ENCODE measurements around the gene ACAP2.
"Not testable (repeated sequence)": the region's sequence is repeated elsewhere in the genome, so short reads cannot be mapped to it uniquely, and the experiment has no call there.

Gene ACAP2

DNA sequence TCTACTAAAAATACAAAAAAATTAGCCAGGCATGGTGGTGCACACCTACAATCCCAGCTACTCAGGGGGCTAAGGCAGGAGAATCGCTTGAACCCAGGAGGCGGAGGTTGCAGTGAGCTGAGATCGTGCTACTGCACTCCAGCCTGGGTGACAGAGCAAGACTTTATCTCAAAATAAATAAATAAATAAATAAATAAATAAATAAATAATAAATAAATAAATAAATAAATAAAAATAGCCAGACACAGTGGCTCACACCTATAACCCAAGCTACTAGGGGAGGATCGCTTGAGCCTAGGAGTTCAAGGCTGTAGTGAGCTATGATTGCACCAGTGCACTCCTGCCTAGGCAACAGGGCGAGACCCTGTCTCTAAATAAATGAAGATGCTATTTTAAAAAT, 152.2 kb downstream of the ACAP2 start:
- not testable (repeated sequence) for DNase-seq (ENCODE audit: low spot score)

DNA sequence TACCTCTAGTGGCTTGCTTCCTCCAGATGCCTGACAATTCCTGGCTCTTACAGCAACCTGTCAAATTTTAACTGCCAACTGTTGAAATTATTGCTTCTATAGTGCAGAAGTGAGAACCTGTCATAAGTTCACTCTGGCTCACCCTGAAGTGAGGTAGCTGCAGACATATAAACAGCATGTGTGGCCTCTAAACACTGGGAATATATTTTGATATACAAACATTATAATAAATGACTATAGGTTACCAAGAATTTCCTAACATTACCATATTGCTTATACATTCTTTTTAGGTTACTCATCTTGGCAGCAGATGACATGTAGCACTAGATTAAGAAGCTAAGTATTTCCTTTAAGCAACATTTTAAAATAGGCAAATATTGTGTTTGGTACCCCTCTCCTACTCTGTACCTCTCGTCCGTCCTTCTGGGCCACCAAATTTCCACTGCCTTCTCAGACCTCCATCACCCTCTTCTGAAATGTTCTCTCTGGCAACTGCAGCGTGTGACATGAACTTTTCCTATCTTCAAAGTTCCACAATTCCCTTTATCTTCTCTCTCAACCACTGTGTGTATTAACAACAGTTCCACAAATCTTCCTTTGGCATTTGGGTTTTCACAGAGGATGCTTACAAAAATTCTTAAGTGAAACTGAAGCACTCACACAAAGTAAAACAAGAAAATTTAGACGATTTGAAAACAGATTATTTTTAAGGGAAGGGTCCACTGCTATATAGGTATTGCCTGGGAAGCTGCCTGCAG, 156.5 kb downstream of the ACAP2 start:
- no peak for DNase-seq (ENCODE audit: low spot score)

DNA sequence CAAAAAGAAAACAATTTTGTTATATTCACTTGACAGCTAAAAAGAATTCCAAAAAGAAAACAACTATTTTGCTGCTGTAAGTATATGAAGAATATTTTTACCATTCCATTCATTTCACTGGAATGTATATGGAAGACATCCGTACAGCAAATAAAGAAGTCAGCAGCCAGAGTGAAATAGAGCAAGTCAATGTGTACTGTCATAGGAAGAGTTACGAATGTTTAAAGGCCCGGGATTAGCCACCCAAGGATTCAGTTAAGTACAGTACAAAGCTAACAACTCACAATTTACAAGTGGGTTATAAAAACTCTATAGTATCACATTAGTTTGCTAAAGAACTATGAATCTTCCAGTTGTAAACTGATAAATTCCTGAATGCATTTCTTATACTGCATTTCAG, 157.4 kb downstream of the ACAP2 start:
- no peak for DNase-seq (ENCODE audit: low spot score)

DNA sequence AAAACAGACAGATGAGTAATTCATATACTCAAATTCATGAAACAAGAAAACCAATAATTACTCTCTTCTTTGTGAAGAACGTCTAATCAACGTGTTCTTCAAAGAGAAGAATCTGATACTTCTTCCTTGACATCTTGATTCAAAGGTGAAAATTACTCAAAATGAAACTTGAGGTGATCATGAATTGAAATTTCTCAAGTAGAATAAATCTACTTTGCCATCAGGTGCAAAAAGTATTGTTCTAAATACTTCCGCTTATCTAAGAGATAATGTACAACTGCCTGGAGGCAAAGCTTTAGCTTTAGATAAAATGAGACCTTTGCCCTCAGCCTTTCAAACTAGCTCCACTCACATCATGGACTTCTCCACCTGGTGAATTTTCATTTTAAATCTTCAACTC, 158.0 kb downstream of the ACAP2 start:
- no peak for DNase-seq (ENCODE audit: low spot score)

DNA sequence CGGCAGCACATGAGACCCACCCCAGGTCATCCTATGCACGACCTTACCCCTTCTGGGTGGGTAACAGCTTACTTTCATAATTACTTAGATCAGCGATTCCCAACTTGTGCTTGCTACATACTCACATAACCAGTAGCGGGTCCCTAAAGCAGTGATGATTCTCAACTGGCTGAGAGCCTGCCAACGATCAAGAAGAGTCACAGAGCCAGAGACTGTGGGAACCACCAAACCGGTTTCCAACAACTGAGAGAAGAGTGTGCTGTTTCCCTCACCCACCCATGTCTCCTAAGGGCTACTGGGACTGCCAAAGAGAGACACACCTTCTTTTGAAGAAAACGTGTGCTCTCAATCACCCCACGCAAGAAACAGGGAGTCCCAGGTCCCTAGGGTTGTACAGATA, 159.9 kb downstream of the ACAP2 start:
- DNase-seq (ENCODE audit: low spot score) = no peak

DNA sequence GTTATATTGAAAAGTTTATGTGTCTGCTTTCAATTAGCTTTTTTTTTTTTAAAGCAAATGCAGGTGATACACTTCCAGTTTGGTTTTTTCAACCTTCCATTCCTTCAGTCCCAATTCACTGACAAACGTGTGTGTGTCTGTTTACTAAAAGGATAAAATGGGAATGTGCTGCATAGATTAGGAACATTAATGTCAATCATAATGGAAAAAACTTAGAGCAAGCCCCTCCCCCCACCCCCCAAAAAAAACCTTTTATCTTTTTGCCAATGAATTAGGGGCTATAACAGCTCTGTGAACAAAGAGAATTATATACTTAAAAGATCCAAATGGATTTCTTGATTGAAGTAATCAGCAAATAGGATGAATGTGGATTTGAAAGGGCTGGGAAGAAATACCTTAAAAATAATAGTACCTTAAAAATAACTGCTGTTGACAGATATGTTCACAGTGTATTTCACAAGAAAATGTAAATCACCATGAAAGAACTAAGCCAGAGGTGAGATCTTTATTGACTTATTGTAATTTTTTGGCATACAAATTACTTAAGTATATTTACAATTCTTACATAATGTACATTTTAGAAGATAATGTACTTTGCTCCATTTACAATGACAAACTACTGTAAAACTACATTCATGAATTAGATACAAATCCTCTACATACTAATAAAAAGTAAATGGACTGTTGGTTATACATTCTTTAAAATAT, 168.4 kb downstream of the ACAP2 start:
- no peak for DNase-seq (ENCODE audit: low spot score)

DNA sequence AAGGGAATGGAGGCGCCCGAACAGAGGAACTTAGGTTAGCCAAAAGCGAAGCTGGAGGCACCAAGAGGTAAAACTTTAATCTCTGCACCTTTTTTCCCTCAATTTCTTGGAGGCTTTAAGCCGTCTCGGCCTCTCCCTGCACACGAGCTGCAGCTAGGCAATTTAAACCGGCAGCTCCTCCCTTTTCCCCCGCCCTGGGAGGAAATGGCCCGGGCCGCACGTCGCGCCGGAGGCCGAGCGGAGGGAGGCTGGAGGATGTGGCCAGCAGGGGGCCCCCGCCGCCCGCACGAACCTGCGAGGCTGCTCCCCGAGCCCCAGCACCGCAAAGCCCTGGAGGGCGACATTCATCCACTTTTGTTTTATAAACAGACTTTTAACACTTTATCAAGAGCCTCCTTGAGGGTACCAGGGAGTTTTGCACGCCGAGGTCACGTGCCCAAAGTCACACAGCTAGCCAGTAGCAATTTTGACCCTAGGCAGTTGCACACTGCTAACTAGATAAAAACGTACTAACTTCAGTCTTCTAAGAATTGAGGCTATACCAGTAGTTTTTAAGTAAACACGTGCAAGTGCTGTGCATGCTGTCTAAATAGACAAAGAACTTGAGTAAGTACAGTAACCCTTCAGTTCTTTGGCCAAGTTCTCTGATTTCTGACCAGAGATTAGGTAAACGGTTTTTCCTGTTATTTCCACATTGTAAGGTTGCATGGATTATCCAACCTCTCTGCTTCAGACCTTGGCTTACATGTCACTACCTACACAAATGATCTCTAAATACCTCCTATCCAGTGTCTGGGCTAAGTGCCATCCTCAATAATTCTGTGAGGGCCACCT, 171.2 kb downstream of the ACAP2 start:
- DNase-seq (ENCODE audit: low spot score) = peak; percentile 95

DNA sequence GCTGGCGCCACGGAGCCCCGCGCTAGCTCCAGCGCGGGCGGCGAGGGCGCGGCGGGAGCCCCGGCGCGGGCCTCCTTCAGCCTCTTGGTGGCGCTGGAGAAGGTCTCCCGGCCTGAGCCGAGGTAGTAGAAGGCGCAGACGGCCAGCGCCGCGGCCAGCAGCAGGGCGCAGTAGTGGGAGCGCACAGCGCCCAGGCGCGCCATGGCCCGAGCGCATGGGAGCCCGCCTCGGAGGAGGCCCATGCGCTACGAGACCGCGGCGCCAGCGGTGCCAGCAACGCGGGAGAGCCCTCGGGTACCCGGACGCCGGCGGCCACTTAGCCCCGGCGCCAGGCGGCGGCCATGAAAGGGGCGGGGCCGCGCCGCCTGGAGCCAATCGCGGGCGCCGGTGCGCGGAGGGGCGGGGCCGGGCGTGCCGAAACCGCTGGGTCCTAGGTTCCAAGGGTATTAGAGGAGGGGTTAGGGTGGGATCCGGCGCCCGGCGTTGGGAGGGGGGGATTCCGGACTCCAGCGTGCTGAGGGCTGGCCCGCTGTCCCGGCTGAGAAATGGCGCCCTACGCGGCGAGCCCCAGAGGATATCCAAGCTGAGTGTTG, 171.9 kb downstream of the ACAP2 start, which contains the start of gene XXYLT1:
Gene XXYLT1, minus strand, starts transcription at position 343 of the 593 bp plus-strand sequence. Its CDS starts 101 bp downstream, at position 242.
- peak; percentile 97 for DNase-seq (ENCODE audit: low spot score)

DNA sequence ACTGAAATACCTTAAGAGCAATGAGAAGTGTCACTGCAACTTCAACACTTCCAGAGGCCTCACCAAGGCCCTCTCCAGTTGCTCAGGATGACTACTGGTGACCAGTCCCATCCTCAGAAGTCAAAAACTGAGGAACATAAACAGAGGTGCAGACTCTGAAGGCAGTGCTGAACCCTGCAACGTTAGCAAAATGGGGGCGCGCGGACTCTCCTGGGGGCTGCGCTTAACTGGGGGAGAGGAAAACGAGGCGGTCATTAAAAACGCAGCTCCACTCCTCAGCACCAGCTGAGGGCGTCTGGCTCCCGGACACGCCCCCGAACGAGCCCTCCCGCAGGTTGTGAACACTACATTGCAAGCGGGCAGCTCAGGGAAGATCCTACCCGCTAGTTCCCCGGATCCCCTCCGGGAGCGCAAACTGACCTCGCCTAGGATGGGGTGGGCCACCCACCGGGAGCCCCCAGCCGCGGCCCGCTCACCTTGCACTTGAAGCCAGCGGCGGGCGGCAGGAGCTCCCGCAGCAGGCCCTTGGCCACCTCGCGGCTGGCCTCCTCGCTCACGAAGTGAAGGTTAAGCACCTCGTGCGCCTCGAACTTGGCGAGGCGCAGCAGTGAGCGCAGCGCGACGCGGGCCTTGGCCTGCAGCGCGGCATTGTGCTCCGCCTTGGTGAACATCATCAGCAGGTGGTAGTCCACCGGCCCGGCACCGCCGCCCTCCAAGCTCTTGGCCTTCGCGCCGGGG, 172.6 kb downstream of the ACAP2 start:
- DNase-seq (ENCODE audit: low spot score) = peak; percentile 75

DNA sequence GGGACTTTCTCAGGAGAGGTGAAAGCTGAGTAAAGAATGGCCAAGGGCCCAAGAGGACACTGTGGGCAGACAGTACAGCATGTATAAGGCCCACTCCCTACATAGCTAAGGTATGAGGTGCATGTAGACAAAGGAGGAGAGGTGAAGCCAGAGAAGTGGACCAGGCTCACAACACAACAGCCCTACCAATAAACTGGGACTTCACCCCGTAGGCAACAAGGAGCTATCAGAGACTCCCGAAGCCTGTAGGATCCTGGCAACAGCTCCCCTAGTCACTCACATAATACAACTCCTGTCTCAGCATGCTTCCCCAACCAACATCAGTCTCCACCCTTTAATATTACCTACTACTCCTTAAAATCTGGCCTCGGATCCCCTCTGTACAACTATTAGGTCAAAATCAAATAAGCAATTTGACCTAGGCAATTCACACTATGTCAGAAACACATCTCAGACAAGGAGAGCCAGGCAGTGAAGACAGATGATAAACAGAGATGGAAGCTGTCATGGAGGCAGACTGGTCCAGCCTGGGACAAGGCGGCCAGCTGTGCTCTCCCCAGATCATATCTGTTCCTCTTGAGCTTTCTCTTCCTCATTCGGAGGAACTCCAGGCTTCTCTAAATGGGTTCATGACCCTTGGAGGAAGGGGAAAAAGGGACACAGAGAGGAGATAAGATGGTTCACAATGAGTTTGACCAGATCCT, 173.3 kb downstream of the ACAP2 start:
- no peak for DNase-seq (ENCODE audit: low spot score)

DNA sequence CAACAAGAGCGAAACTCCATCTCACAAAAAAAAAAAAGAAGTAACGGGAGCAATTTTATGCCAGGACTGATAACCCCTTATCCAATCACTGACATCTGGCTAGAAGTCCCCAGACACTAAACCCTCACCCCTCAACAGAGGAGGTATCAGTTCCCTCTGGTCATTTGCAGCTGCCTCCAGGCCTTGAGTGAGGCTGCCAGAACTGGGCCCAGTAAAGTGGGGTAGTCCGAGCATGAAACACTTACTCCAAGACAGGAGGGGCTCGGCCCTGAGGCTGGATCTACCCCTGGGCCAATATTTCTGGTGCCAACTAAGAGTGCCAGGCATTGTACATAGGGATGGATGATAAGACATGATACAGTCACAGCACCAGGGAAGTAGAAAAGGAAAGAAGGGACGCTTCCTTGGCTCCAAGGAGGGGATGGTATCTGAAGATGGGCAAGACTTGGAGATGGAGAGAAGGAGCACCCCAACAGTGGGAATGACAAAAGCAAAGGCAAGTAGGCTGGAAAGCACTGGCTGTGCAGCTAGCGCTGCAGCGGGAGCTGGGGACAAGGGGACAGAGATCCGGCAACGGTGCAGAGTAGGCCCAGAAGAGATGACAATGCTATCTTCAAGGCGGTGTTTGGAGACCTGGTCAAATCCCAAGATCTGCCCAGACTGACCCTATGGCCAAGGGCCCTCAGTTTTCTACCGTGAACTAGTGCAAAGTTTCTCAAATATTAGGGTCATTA, 174.1 kb downstream of the ACAP2 start:
- no peak for DNase-seq (ENCODE audit: low spot score)

DNA sequence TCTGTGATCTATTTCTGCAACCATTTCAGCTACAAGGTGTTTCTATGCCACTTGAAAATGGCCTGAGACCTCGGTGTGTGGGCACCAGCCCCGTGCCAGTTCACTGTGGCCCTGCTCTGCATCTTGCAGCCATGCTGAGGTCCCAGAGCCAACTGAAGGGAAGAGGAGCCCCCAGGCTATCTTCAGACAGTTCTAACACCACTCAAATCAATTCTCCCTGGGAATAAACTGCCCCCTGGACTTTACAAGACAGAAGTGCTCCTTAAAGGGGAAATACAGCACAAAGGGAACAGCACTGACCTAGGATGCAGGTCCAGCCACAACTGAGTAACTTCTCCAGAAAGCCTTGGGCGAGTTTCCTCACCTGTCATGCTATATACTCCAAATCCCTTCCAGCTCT, 175.7 kb downstream of the ACAP2 start:
- DNase-seq (ENCODE audit: low spot score) = no peak

DNA sequence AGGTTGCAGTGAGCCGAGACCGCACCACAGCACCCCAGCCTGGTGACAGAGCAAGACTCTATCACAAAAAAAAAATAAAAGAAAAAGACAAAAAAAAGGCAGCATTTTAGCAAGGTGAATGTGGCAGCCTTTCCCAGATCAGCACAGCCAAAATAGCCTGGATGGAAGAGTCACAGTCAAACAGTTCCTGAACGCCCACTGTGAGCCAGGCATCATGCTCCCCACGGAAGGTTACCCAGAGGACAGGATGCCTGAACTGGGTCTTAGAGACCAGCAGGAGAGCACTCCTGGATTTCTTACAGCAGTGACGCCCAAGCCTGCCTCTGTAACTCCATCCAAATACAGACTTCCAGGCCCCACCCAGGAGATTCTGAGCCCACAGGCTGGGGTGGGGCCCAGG, 176.4 kb downstream of the ACAP2 start:
- no peak for DNase-seq (ENCODE audit: low spot score)

DNA sequence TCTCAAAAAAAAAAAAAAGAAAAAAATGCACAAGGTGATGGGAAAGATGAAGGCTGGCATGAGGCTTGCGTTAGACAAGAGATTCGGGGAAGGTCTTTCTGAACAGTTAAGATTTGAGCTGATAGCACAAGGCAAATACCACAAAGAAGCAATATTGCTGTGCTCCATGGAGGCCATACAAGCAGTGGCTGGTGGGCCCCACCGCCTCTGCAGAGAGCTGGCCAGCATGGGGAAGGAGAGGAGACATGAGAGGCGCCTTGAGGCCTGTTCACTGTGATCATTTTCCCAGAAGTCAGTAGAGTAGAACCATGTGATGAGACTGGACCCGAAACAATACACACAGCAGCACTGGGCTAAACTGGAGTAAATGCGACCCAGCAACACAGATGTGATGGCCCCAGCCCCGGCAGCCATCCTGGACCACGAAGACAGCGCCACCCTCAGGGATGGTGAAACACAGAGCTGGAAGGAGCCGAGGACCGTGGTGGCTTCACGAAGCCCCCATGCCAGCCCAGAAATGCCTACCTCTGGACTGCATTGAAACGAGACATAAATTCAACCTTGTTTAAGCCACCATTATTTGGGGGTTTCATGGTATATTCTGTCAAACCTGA, 177.3 kb downstream of the ACAP2 start:
- DNase-seq (ENCODE audit: low spot score) = no peak

DNA sequence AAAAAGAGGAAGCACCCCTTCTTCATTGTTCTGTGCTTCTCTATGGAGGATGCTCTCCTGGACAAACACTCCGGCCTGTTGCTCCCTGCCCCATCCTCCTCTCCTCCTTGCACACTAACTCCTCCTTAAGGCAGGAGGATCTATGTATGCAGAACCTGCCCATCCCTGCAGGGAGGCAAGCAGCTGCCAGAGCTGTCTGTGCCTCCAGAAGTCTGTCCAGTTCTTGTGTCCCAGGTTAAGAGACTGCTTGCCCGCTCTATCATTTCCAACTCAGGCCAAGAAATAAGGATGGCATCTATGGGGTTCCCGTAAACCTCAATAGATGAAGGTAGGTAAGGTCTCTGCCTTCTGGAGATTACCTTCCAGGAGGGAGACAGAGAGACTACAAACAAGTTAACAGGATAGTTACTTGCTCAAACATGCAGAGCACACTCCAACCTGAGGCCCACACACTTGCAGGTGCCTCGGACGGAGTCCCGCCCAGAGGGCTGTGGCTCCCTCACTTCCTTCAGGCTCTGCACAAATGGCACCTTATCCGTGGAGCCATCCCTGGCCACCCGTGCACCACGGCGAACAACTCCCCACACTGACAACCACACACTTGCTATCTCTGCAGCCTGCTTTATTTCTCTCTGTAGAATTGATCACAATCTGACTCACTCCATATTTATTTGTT, 178.8 kb downstream of the ACAP2 start:
- DNase-seq (ENCODE audit: low spot score) = no peak

DNA sequence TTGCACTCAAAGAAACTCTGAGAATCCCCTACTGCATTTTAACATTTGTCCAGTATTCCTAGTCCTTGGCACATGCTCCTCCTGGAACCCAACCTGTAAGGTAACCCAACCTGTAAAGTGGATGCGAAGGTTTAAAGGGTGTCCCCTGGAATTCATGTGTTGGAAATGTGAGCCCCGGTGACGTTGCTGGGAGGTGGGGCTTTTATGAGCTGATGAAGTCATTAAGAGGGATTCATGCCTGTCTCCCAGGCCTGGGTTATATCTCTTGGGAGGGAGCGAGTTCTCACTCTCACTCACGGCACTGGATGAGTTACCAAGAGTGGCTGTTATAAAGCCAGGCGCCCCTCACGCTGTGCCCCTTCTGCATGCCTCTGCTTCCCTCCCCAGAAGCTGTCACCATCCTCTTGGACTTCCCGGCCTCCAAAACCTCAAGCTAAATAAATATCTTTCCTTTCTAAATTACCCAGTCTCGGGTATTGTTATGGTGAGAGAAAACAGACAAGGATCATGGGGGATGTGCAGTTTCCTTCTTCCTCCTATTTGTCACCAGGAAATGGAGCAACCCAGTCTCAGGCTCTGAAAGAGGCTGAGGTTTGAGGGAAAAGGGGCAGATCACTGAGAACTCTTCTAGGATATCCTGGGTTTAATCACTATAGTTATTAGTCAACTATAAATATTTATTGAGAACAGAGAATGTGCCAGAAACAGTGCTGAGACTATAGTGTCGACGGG, 179.5 kb downstream of the ACAP2 start:
- DNase-seq (ENCODE audit: low spot score) = no peak

DNA sequence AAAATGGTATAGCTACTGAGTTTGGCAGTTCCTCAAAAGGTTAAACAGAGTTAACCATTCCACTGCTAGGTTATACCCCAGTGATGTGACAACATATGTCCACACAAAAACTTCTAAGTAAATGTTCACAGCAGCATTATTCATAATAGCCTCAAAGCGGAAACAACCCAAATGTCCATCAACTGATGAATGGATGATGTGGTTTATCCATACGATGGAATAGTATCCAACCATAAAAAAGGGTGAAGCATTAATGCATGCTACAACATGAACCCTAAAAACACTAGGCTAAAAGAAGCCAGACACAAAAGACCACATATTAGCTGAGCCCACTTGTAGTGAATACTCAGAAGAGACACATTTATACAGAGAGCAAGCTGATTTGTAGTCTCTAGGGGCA, 180.9 kb downstream of the ACAP2 start:
- DNase-seq (ENCODE audit: low spot score) = no peak

DNA sequence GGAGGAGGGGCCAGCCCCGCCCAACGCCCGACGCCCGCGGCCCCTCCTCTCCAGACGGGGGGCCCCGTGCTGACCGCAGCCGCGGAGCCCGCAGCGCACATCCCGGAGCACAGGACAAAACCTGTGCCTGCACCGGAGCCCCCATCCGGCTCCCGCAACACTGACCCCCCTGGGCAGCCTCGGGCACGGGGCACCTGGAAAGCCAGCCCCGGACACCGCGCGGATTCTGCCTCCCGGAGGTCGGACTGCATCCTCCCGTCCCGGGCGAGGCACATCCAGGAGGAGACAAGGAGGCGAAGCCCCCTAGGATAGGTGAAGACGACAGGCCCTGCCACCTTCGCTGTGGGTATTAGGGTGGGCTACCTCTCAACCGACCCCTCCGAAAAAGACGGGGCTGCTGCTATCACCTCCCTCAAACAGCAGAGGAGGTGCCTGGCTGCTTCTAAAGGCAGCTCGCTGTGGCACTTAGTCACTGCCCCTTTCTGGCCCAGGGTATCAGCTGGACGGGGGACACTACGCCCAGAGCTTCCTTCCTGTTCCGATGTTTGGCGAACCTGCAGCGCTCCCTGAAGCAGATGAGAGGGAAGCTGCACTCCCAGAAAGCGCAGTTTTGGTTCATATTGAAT, 182.4 kb downstream of the ACAP2 start:
- no peak for DNase-seq (ENCODE audit: low spot score)
